Measurements from ENCODE around the gene MXD4. TPM values are rescaled to one million over a fixed set of nuclear protein-coding genes. Genes with fewer than 3 reads are reported as not detected.

Gene MXD4
- total RNA-seq, 1 donor: 56.8 TPM

- DNase-seq (ENCODE audit: insufficient read length, low spot score, missing footprints): peak; percentile 51
- no peaks in the 10 kb centered on the region for H4K20me1 ChIP-seq (ENCODE audit: insufficient read depth, low read length)
- TF ChIP-seq CTCF (IDR thresholded peaks at IDR 0.05; ENCODE audit: extremely low read depth, low read depth, low read length): no peak
- no peaks in the 10 kb centered on the region for H3K9me3 ChIP-seq (ENCODE audit: low read depth, low read length)
- H3K27ac ChIP-seq (ENCODE audit: low read depth, low read length): no peak overlapping the region
- no peaks in the 10 kb centered on the region for H3K4me1 ChIP-seq (ENCODE audit: insufficient read depth, low read length)
- H3K36me3 ChIP-seq (ENCODE audit: insufficient read depth, low read length): no peaks in the 10 kb centered on the region
- H3K79me2 ChIP-seq (ENCODE audit: insufficient read depth, low read length): no peaks in the 10 kb centered on the region
- H3K4me2 ChIP-seq (ENCODE audit: insufficient read depth, low read length): no peak overlapping the region
- no peak overlapping the region for H3K4me3 ChIP-seq (ENCODE audit: insufficient read depth, low read length)
- H2AFZ ChIP-seq (ENCODE audit: low read length): no peak overlapping the region
- H3K27me3 ChIP-seq (ENCODE audit: insufficient read depth, low read length): no peaks in the 10 kb centered on the region
Measured at GRCh38 chr4:2288051-2288541, 26.2 kb upstream of the MXD4 start.

DNA sequence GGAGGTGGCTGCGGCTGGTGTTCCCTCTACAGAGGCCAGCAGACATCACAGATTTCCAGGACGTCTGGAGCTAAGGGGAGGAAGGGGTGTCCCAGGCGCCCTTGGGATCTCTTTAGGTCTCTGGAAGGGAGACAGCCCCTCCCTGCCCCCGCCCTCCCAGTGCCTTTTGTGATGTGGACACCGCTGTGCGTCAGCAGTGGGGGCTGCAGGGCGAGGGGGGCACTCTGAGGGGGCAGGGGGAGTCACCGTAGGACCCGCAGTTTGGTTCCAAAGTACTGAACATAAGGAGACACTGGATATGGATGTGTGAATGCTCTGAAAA lies 25.6 kb upstream of the MXD4 start:
- Histone ChIP-seq H3K79me2 (ENCODE audit: insufficient read depth, low read length) (no peaks in the 10 kb centered on the region), H3K36me3 (ENCODE audit: insufficient read depth, low read length) (no peaks in the 10 kb centered on the region), H3K27me3 (ENCODE audit: insufficient read depth, low read length) (no peaks in the 10 kb centered on the region), H3K27ac (ENCODE audit: low read depth, low read length) (no peak overlapping the region), H3K4me1 (ENCODE audit: insufficient read depth, low read length) (no peaks in the 10 kb centered on the region), H3K9me3 (ENCODE audit: low read depth, low read length) (no peaks in the 10 kb centered on the region), H3K4me3 (ENCODE audit: insufficient read depth, low read length) (no peak overlapping the region), H4K20me1 (ENCODE audit: insufficient read depth, low read length) (no peaks in the 10 kb centered on the region), H2AFZ (ENCODE audit: low read length) (no peak overlapping the region), H3K4me2 (ENCODE audit: insufficient read depth, low read length) (no peak overlapping the region)
- peak; percentile 39 for DNase-seq (ENCODE audit: insufficient read length, low spot score, missing footprints)
- no peak for TF ChIP-seq CTCF (IDR thresholded peaks at IDR 0.05; ENCODE audit: extremely low read depth, low read depth, low read length)

DNA sequence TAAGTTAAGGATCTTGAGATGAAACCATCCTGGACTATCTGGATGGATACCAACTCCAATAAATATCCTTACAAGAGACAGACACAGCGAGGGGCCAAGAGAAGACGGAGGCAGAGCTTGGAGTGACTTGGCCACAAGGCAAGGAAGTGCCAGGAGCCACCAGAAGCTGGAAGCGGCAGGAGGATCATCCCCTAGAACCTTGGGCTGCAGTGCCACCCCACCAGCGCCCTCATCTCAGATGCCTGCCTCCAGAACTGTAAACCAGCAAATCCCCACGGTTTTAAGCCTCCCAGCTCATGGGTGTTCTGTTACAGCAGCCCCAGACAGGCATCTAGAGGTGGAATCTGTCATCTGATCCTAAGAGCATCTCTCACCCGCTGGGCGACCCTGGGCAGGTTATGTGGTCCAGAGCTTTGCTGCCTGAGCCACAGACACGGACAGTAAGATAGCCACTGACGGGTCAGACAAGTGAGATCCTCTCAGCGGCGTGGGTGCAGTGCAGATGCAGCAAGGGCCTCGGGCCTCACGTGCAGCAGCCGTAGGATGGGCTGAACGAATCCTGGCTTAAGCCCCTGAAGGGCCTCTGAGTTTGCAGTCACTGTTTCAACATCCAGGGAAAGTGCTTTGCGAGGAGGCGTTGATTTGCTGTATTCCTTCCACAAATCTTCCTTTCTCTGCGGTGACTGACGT lies 25.1 kb upstream of the MXD4 start:
- Histone ChIP-seq H2AFZ (ENCODE audit: low read length) (no peak overlapping the region), H3K9me3 (ENCODE audit: low read depth, low read length) (no peaks in the 10 kb centered on the region), H3K4me1 (ENCODE audit: insufficient read depth, low read length) (no peaks in the 10 kb centered on the region), H3K27me3 (ENCODE audit: insufficient read depth, low read length) (no peaks in the 10 kb centered on the region), H3K36me3 (ENCODE audit: insufficient read depth, low read length) (no peaks in the 10 kb centered on the region), H3K79me2 (ENCODE audit: insufficient read depth, low read length) (no peaks in the 10 kb centered on the region), H3K4me2 (ENCODE audit: insufficient read depth, low read length) (no peak overlapping the region), H3K27ac (ENCODE audit: low read depth, low read length) (no peak overlapping the region), H3K4me3 (ENCODE audit: insufficient read depth, low read length) (no peak overlapping the region), H4K20me1 (ENCODE audit: insufficient read depth, low read length) (no peaks in the 10 kb centered on the region)
- TF ChIP-seq CTCF (IDR thresholded peaks at IDR 0.05; ENCODE audit: extremely low read depth, low read depth, low read length): no peak
- DNase-seq (ENCODE audit: insufficient read length, low spot score, missing footprints): peak; percentile 36

GRCh38 chr4:2285613-2286381 lies 23.9 kb upstream of the MXD4 start:
- Histone ChIP-seq H2AFZ (ENCODE audit: low read length) (no peak overlapping the region), H3K27me3 (ENCODE audit: insufficient read depth, low read length) (no peaks in the 10 kb centered on the region), H3K9me3 (ENCODE audit: low read depth, low read length) (no peaks in the 10 kb centered on the region), H3K4me2 (ENCODE audit: insufficient read depth, low read length) (no peak overlapping the region), H3K79me2 (ENCODE audit: insufficient read depth, low read length) (no peaks in the 10 kb centered on the region), H3K4me3 (ENCODE audit: insufficient read depth, low read length) (no peak overlapping the region), H3K36me3 (ENCODE audit: insufficient read depth, low read length) (no peaks in the 10 kb centered on the region), H3K27ac (ENCODE audit: low read depth, low read length) (no peak overlapping the region), H4K20me1 (ENCODE audit: insufficient read depth, low read length) (peaks cover 4% of the 10 kb centered on the region), H3K4me1 (ENCODE audit: insufficient read depth, low read length) (no peaks in the 10 kb centered on the region)
- no peak for TF ChIP-seq CTCF (IDR thresholded peaks at IDR 0.05; ENCODE audit: extremely low read depth, low read depth, low read length)
- peak; percentile 50 for DNase-seq (ENCODE audit: insufficient read length, low spot score, missing footprints)

Data from osteoblast (primary cell).